PC-3 (cell line): ENCODE measurements around the gene FBXO24. TPM values are rescaled to one million over a fixed set of nuclear protein-coding genes. Genes with fewer than 3 reads are reported as not detected.
A peak's percentile ranks its signal among the peaks of the same experiment; 100 is the strongest.

ENCODE experiments used
- ATAC-seq: fragments of 200-7000 bp; cut with Tn5 transposase; 2 replicates; pipeline ENCODE4 v1.9.1; 2020; ENCODE audit warnings: mild to moderate bottlenecking, moderate library complexity
- BruUV-seq: library from RNA; stranded (reverse); fragments of 400-500 nt; replicated peaks from 2 replicates; lab custom pipeline; 2021; lab: Mats Ljungman, UMichigan
- CTCF ChIA-PET: fragments of 300-600 bp; sonication (Branson Sonifier 250); formaldehyde crosslinking; loops from one replicate; lab custom pipeline; 2022; ENCODE audit warnings: antibody characterized with exemption; lab: Charles Lee
- POLR2A ChIA-PET: fragments of 300-600 bp; sonication (Branson Sonifier 250); formaldehyde crosslinking; loops from one replicate; lab custom pipeline; 2022; ENCODE audit warnings: antibody characterized with exemption; ENCODE audit not compliant: unreplicated experiment; lab: Charles Lee
- DNase-seq: peaks from one replicate; pipeline ENCODE4 v3.0.0-alpha.2; 2015
- H2AFZ ChIP-seq: fragments of 300-600 bp; sonication (generic); 2 replicates; pipeline ENCODE4 v1.6.0; 2016; ENCODE audit warnings: antibody characterized with exemption, low read length
- H3F3A ChIP-seq: fragments of 300-600 bp; sonication (generic); one replicate; pipeline ENCODE4 v1.6.0; 2017; ENCODE audit warnings: antibody characterized with exemption, low read length, control low read depth, mild to moderate bottlenecking; ENCODE audit not compliant: unreplicated experiment
- H3K27ac ChIP-seq: fragments of 300-600 bp; sonication (generic); 2 replicates; pipeline ENCODE4 v1.5.1; 2016; ENCODE audit warnings: mild to moderate bottlenecking, low read length
- H3K27me3 ChIP-seq: fragments of 300-600 bp; sonication (generic); 2 replicates; pipeline ENCODE4 v1.6.1; 2016; ENCODE audit warnings: low read length, mixed read lengths
- H3K36me3 ChIP-seq: fragments of 300-600 bp; sonication (generic); 2 replicates; pipeline ENCODE4 v1.6.1; 2016; ENCODE audit warnings: low read depth, mixed run types, low read length, mixed read lengths
- H3K4me1 ChIP-seq: fragments of 300-600 bp; sonication (generic); 2 replicates; pipeline ENCODE4 v1.5.1; 2016; ENCODE audit warnings: low read length; ENCODE audit not compliant: insufficient read depth
- H3K4me2 ChIP-seq: fragments of 300-600 bp; sonication (generic); 2 replicates; pipeline ENCODE4 v1.6.0; 2016; ENCODE audit warnings: low read length
- H3K4me3 ChIP-seq: fragments of 300-600 bp; sonication (generic); 2 replicates; pipeline ENCODE4 v1.5.1; 2016; ENCODE audit warnings: mild to moderate bottlenecking, low read length, mixed read lengths
- H3K79me2 ChIP-seq: fragments of 300-600 bp; sonication (generic); 2 replicates; pipeline ENCODE4 v1.6.1; 2017; ENCODE audit warnings: low read length, mixed read lengths
- H3K9ac ChIP-seq: fragments of 300-600 bp; sonication (generic); 2 replicates; pipeline ENCODE4 v1.6.0; 2016; ENCODE audit warnings: mild to moderate bottlenecking, low read length
- H3K9me2 ChIP-seq: fragments of 300-600 bp; sonication (generic); replicated peaks from 2 replicates; pipeline ENCODE4 v1.6.1; 2016; ENCODE audit warnings: mixed run types, low read length, mixed read lengths
- H3K9me3 ChIP-seq: fragments of 300-600 bp; sonication (generic); 2 replicates; pipeline ENCODE4 v1.6.1; 2016; ENCODE audit warnings: low read length, mixed read lengths
- H4K20me1 ChIP-seq: fragments of 300-600 bp; sonication (generic); 2 replicates; pipeline ENCODE4 v1.6.1; 2016; ENCODE audit warnings: low read length, mixed read lengths
- CTCF ChIP-seq: fragments of 300-600 bp; sonication (generic); conservative IDR thresholded peaks from 2 replicates; pipeline ENCODE4 v1.5.1; 2017; ENCODE audit warnings: antibody characterized with exemption, low read depth, mild to moderate bottlenecking, low read length
- EZH2 ChIP-seq: fragments of 300-600 bp; sonication (generic); IDR thresholded peaks from one replicate; pipeline ENCODE4 v1.6.1; 2017; ENCODE audit warnings: antibody characterized with exemption, mild to moderate bottlenecking, low read length; ENCODE audit not compliant: unreplicated experiment
- EZH2phosphoT487 ChIP-seq: fragments of 300-600 bp; sonication (generic); IDR thresholded peaks from 2 replicates; pipeline ENCODE4 v1.6.1; 2018; ENCODE audit warnings: mild to moderate bottlenecking, antibody characterized with exemption, low read length, borderline replicate concordance
- intact Hi-C: fragments of 100-400 bp; cut with micrococcal nuclease; formaldehyde crosslinking; loops from 2 replicates; pipeline ENCODE4 v1.9.0; 2023
- total RNA-seq: library from RNA; depleted of rRNA; stranded (reverse); fragments of >200 nt; gene quantifications from 2 replicates; pipeline ENCODE4 v1.2.3, GENCODE V29; 2014

FBXO24 gene
- total RNA-seq, 1 experiment from 2014 or later = 0.40 TPM

- no peak overlapping the region for H3K9ac ChIP-seq
- no peak for ATAC-seq
These were observed 17.0 kb downstream of the FBXO24 start for GRCh38 chr7:100602889-100603725.

GRCh38 chr7:100603726-100604027, 17.5 kb downstream of the FBXO24 start:
- CTCF ChIA-PET = no interaction called here
- intact Hi-C loops = loop anchor here (2.0 kb wide), 3 partner anchors 17 to 87 kb away; partner anchors contain the start of genes FBXO24, GNB2 and LRCH4

More at GRCh38 chr7:100602889-100603725, 17.0 kb downstream of the FBXO24 start:
- peak overlapping the region; percentile 82 for H3K4me2 ChIP-seq
- no peaks in the 10 kb centered on the region for H3K27me3 ChIP-seq
- no peaks in the 10 kb centered on the region for H3K79me2 ChIP-seq
- H3F3A ChIP-seq = no peaks in the 10 kb centered on the region
- H3K9me2 ChIP-seq = no peaks in the 10 kb centered on the region
- H3K9me3 ChIP-seq = no peaks in the 10 kb centered on the region
- no peak overlapping the region for H3K27ac ChIP-seq
- no peaks in the 10 kb centered on the region for H4K20me1 ChIP-seq
- intact Hi-C loops = no loop called here
- H3K4me1 ChIP-seq = peaks cover 24% of the 10 kb centered on the region
- CTCF ChIA-PET = interaction anchor here (0.6 kb wide), 1 partner anchor 18 kb away, joined by 3 read pairs; no protein-coding TSS in a partner anchor
- no TSS peak for BruUV-seq
- TF ChIP-seq EZH2phosphoT487 = no peak
- TF ChIP-seq CTCF = no peak
- no peak for TF ChIP-seq EZH2
- no peak for DNase-seq
- peak overlapping the region; percentile 74; the same call in 1 of the 2 replicates for H2AFZ ChIP-seq
- POLR2A ChIA-PET = no interaction called here
- no peaks in the 10 kb centered on the region for H3K36me3 ChIP-seq
- H3K4me3 ChIP-seq = no peak overlapping the region

More at GRCh38 chr7:100603726-100604027, 17.5 kb downstream of the FBXO24 start:
- Histone ChIP-seq H3K9ac (no peak overlapping the region), H3K27me3 (no peaks in the 10 kb centered on the region), H3K4me2 (peak overlapping the region; percentile 82), H3K36me3 (no peaks in the 10 kb centered on the region), H2AFZ (peak overlapping the region; percentile 74), H3K9me2 (no peaks in the 10 kb centered on the region), H3K27ac (no peak overlapping the region), H3K4me1 (peaks cover 24% of the 10 kb centered on the region), H4K20me1 (no peaks in the 10 kb centered on the region), H3K9me3 (no peaks in the 10 kb centered on the region), H3K4me3 (peak overlapping the region; percentile 54), H3F3A (no peaks in the 10 kb centered on the region), H3K79me2 (no peaks in the 10 kb centered on the region)
- no peak for TF ChIP-seq EZH2phosphoT487
- TF ChIP-seq CTCF = no peak
- no peak for TF ChIP-seq EZH2
- no peak for ATAC-seq
- DNase-seq = no peak
- POLR2A ChIA-PET = no interaction called here
- BruUV-seq = no TSS peak
